Hematopoietic multipotent progenitor cell (in vitro differentiated cells): ENCODE data around the gene TASOR2. TPM values are rescaled to one million over a fixed set of nuclear protein-coding genes. Genes with fewer than 3 reads are reported as not detected.

Source experiments
- DNase-seq, 3 donors: peaks; one replicate each; pipeline ENCODE4 v3.0.0-alpha.2; 2011 to 2015; ENCODE audit warnings: low read depth in 2 of 3, low spot score in 2 of 3
- total RNA-seq: library from RNA; depleted of rRNA; stranded (reverse); fragments of >200 nt; gene quantifications from one replicate; pipeline ENCODE4 v1.2.3, GENCODE V29; 2012

Gene TASOR2, protein sequence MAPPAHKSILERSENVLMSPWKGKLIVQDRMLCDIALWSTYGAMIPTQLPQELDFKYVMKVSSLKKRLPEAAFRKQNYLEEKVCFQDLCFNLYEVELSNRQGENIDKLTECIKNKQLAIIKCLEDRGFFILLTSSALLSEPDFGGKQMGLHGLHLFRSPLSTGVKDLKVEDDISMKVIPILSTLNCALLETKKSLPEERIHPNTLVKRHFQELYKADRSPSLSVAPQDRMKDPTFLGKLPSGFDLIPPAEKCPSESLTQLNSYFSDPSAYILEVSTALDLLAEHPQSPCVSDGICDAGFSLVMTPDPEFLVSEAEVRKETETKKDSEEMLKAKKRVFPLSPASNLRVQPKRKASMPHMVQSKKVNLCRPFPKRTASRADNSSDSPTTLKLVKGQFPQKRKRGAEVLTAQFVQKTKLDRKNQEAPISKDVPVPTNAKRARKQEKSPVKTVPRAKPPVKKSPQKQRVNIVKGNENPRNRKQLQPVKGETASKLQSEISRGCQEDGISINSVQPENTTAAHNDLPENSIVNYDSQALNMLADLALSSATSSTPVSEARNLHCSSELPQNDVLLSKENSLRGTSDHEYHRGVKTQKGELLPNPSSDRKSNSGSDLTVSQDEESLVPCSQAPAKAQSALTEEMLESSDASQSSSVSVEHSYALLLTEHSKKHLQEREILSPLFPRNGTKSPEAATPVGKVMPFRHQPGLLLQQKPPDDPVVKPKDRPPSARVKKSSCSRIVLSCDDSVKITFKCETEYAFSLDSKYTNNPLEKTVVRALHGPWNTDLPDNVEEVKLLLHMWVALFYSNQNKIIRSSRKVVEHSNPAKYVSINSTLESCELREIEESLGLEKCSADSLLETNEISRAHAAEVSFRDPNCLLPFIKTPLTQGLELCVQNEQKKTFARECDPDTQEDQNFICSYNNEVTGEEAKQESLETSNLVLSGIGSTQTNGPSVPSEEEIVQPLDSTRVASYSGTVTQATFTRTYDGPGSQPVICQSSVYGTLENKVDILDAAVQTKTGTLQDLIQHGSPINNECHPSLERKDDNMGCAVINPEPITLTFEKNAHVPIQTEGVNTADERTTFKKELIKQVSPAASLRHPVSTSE (N-terminal part only)
- 24.2 TPM for total RNA-seq

GRCh38 chr10:5684318-5684970 lies at the start of gene TASOR2:
TSS of gene TASOR2 (plus strand) at chr10:5684838. CDS start at chr10:5720643, 35,805 bp downstream.
- peak; percentile 89 to 96 (median 94) for DNase-seq

GRCh38 chr10:5634918-5635317 lies 49.7 kb upstream of the TASOR2 start:
- DNase-seq: no peak

- no peak for DNase-seq
Observed at GRCh38 chr10:5638494-5638893, 46.1 kb upstream of the TASOR2 start.

DNA sequence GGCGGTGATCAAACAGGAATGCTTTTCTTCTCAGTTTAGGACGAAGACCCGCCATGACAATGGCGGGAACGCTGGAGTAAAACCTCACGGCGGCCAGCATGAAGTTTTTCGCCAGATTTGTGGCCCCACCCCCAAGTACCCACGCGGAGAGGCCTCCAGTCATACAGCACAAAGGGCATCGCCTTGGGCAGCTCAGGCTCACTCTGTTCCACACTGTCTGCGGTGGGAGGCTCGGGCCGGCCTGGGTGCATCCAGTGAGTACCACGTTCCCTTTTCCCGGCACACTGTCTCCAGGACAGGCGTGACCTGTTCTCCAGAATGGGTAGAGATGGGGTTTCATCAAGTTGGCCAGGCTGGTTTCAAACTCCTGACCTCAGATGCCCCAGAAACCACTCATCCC lies 45.6 kb upstream of the TASOR2 start:
- no peak for DNase-seq

- no peak for DNase-seq
Observed at GRCh38 chr10:5640036-5640435, 44.6 kb upstream of the TASOR2 start.

DNA sequence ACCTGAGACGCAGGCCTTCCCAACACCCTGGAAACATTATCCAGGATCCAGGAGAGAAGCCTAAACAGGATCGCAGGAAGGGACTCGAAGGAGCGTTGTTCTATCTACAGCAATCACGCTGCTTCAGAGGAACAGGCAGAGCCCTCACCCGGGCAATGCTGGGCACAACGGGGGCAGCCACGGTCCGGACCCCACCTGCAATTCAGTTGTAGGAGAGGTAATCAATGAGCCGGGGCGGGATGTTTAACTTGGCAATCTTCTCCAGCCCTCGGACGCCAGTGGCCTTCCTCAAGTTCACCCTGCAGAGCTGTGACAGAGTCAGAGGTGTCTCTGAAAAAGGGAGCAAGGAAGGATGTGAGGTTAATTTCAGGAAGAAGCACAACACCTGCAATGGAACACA lies 44.1 kb upstream of the TASOR2 start:
- no peak for DNase-seq

DNA sequence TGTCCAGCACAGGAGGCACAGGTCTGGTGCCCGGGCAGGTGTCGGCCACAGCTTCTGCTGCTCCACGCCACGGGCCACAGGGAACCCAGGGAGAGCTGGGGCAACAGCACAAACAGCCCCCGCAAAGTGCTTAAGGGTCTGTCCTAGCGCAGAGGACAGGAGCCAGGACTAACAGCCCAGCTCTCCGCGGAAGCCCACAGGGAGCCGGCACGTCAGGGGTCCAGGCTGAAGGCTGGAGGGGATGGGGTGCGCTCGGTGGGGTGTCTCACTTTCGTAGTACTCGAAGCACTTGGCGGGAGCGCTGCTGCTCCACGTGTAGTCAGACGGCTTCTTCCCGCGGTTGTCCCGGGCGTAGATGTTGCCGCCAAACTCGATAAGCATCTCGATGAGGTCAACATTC lies 43.1 kb upstream of the TASOR2 start:
- no peak for DNase-seq

GRCh38 chr10:5643346-5644067 lies 41.1 kb upstream of the TASOR2 start:
- no peak for DNase-seq

DNA sequence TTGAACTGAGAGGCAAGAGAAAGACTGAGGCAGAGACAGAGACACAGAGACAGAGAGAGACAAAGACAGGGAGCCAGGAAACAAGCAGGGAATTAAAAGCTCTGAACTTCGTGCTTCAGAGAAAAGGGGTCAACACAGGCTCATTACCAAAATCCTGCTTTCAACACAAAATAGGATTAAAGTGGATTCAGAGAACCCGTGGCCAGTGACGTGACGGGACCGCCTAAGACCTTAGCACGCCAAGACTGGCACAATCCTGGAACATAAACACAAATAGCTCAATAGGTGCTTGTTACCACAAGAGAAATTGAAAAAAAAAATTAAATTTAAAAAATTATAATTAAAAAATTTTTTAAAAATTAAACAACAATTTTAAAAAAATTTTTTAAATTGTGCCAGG lies 39.7 kb upstream of the TASOR2 start:
- DNase-seq: no peak

GRCh38 chr10:5645375-5645774 lies 39.3 kb upstream of the TASOR2 start:
- DNase-seq: no peak

DNA sequence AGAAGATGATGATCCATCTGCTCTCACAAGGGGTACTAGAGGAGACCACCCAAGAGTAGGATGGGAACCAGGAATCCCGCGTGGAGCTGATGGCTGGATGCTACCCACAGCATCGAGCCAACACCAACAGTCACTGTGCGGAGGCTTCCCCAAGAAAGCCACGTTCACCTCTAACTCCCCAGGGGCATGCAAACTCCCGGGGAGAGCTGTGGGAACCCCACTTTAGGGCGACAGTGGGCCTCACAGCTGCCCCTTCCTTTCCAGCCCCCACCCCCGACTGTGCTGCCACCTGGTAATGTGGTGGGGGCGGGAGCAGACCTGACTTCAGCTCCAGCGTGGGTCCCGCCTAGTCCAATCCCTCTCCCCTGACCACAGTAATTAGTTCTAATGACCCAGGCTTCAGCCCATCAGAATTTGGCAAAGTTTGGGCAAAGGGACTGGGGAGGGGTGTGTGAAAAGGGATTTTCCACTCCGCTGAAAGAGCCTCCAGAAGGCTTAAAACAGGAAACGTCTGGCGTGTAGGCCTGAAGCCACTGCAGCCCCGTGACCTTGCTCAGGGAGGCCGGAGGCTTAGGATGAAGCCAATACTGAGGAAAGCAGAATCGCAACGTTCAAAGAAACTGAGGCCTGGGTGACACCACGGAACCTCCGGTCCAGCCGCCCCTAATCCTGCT lies 38.6 kb upstream of the TASOR2 start:
- peak in 1 of 3 donors; percentile 48 for DNase-seq

GRCh38 chr10:5647507-5648240 lies 37.0 kb upstream of the TASOR2 start:
- DNase-seq: no peak

- DNase-seq: no peak
Observed at GRCh38 chr10:5648494-5649457, 35.9 kb upstream of the TASOR2 start.

DNA sequence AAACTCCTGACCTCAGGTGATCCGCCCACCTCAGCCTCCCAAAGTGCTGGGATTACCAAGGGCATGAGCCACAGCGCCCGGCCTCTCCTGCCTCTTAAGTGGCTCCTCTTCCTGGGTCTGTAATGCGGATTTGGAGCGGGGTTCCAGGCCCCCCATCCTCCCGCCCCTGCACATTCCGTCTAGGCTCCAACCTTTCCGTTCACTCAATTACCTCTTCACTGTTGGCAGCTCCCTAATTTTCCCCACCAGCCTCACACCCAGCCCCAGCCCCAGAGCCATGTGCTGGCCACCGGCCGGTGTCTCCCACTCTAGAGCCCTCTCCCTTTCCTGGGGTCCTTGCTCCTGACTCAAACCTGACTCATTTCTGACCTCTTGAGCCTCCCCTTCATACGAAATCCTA lies 34.9 kb upstream of the TASOR2 start:
- DNase-seq: no peak

GRCh38 chr10:5650664-5651387 lies 33.8 kb upstream of the TASOR2 start:
- no peak for DNase-seq

DNA sequence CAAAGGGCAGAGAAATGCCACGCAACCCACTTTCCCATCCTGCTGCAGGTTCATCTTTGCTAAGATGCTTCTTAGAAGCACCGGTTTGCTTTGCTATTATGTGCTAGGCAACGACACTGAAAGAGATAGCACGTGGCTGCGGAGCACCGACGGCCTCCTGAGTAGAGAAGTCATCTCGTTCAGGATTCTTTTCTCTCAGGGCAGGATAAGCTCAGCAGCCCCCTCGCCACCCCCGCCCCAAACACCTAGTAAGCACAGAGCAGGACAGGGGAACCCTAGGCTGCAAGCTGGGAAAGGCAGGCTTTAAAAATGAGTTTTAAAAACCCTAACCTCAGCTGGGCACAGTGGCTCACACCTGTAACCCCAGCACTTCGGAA lies 33.3 kb upstream of the TASOR2 start:
- DNase-seq: no peak

GRCh38 chr10:5652746-5653145 lies 31.9 kb upstream of the TASOR2 start:
- DNase-seq: no peak
